GM23338 (cell line): Measurements from ENCODE around the gene RAD52. TPM values are rescaled to one million over a fixed set of nuclear protein-coding genes. Genes with fewer than 3 reads are reported as not detected.

Experiments
- ATAC-seq: fragments of 200-7000 bp; cut with Tn5 transposase; 3 replicates; pipeline ENCODE4 v1.9.1; 2020
- DNase-seq: peaks from one replicate; pipeline ENCODE4 v3.0.0-alpha.2; 2015; ENCODE audit warnings: low spot score
- H2AFZ ChIP-seq: fragments of 200-600 bp; sonication (generic); 2 replicates; pipeline ENCODE4 v1.8.0; 2016; ENCODE audit warnings: antibody characterized with exemption, mild to moderate bottlenecking, moderate library complexity
- H3F3A ChIP-seq: fragments of 200-600 bp; sonication (generic); replicated peaks from 2 replicates; pipeline ENCODE4 v1.8.0; 2017; ENCODE audit warnings: antibody characterized with exemption, mixed run types, low read depth
- H3K27ac ChIP-seq: fragments of 200-600 bp; sonication (generic); 2 replicates; pipeline ENCODE4 v1.6.1; 2016; ENCODE audit warnings: low read depth
- H3K27me3 ChIP-seq: fragments of 200-600 bp; sonication (generic); 2 replicates; pipeline ENCODE4 v1.8.0; 2016; ENCODE audit warnings: mild to moderate bottlenecking, mixed run types, moderate library complexity; ENCODE audit not compliant: insufficient read depth
- H3K36me3 ChIP-seq: fragments of 200-600 bp; sonication (generic); 2 replicates; pipeline ENCODE4 v1.8.0; 2016; ENCODE audit warnings: mild to moderate bottlenecking; ENCODE audit not compliant: insufficient read depth
- H3K4me1 ChIP-seq: fragments of 200-600 bp; sonication (generic); 2 replicates; pipeline ENCODE4 v1.8.0; 2016; ENCODE audit warnings: mild to moderate bottlenecking, moderate library complexity; ENCODE audit not compliant: insufficient read depth
- H3K4me2 ChIP-seq: fragments of 200-600 bp; sonication (generic); 2 replicates; pipeline ENCODE4 v1.7.1; 2017; ENCODE audit warnings: mixed run types
- H3K4me3 ChIP-seq: fragments of 200-600 bp; sonication (generic); 2 replicates; pipeline ENCODE4 v1.6.1; 2016; ENCODE audit warnings: mixed run types
- H3K79me2 ChIP-seq: fragments of 200-600 bp; sonication (generic); replicated peaks from 2 replicates; pipeline ENCODE4 v1.8.0; 2017; ENCODE audit warnings: mild to moderate bottlenecking; ENCODE audit not compliant: insufficient read depth
- H3K9me2 ChIP-seq: fragments of 200-600 bp; sonication (generic); 2 replicates; pipeline ENCODE4 v1.8.0; 2017; ENCODE audit not compliant: insufficient read depth
- H4K20me1 ChIP-seq: fragments of 200-600 bp; sonication (generic); replicated peaks from 2 replicates; pipeline ENCODE4 v1.8.0; 2017; ENCODE audit warnings: mild to moderate bottlenecking; ENCODE audit not compliant: insufficient read depth
- H3K27ac Mint-ChIP-seq: 2 replicates; pipeline ENCODE4 v1.8.0; 2020; ENCODE audit warnings: inconsistent platforms, mild to moderate bottlenecking, moderate library complexity, mixed read lengths
- H3K27me3 Mint-ChIP-seq: 3 replicates; pipeline ENCODE4 v1.8.0; 2022; ENCODE audit warnings: low read depth, mild to moderate bottlenecking, moderate library complexity, mixed read lengths, inconsistent platforms; ENCODE audit not compliant: insufficient read depth, poor library complexity
- H3K36me3 Mint-ChIP-seq: 3 replicates; pipeline ENCODE4 v1.8.0; 2021; ENCODE audit warnings: low read depth, mild to moderate bottlenecking, inconsistent platforms, moderate library complexity, mixed read lengths
- H3K4me1 Mint-ChIP-seq: 3 replicates; pipeline ENCODE4 v1.8.0; 2020; ENCODE audit warnings: mild to moderate bottlenecking, inconsistent platforms, mixed read lengths
- H3K4me3 Mint-ChIP-seq: 3 replicates; pipeline ENCODE4 v1.8.0; 2021; ENCODE audit warnings: moderate library complexity, mild to moderate bottlenecking, inconsistent platforms, mixed read lengths
- H3K9me3 Mint-ChIP-seq: 3 replicates; pipeline ENCODE4 v1.8.0; 2020; ENCODE audit warnings: moderate library complexity, mild to moderate bottlenecking, inconsistent platforms, mixed read lengths
- CREB1 ChIP-seq: fragments of 250-450 bp; sonication (Bioruptor Pico); IDR thresholded peaks from 2 replicates; pipeline ENCODE4 v1.5.0; 2020; ENCODE audit warnings: low read depth, mild to moderate bottlenecking, moderate library complexity
- EZH2phosphoT487 ChIP-seq: fragments of 200-600 bp; sonication (generic); IDR thresholded peaks from one replicate; pipeline ENCODE4 v1.8.1; 2018; ENCODE audit warnings: antibody characterized with exemption; ENCODE audit not compliant: unreplicated experiment
- JUNB ChIP-seq: IDR thresholded peaks from one replicate; pipeline ENCODE4 v1.6.1; 2016; ENCODE audit warnings: antibody characterized with exemption; ENCODE audit not compliant: unreplicated experiment
- NANOG ChIP-seq: IDR thresholded peaks from 2 replicates; pipeline ENCODE4 v1.6.1; 2016; ENCODE audit warnings: antibody characterized with exemption, borderline replicate concordance
- POLR2AphosphoS5 ChIP-seq: IDR thresholded peaks from 2 replicates; pipeline ENCODE4 v1.6.1; 2016; ENCODE audit warnings: antibody characterized with exemption, low read depth
- STAT1 ChIP-seq: IDR thresholded peaks from one replicate; pipeline ENCODE4 v1.6.1; 2016; ENCODE audit warnings: antibody characterized with exemption; ENCODE audit not compliant: unreplicated experiment
- ZNF331 ChIP-seq: fragments of 250-450 bp; sonication (Bioruptor Pico); IDR thresholded peaks from 2 replicates; pipeline ENCODE4 v1.5.0; 2020; ENCODE audit warnings: low read depth, mild to moderate bottlenecking, moderate library complexity
- polyA plus RNA-seq: library from polyadenylated mRNA; unstranded; fragments of >200 nt; fragmentation: Nextera tagmentation; extraction: Ambion mirVana; gene quantifications from 2 replicates; pipeline ENCODE4 v1.2.1, GENCODE V29; 2016
- total RNA-seq: library from RNA; depleted of rRNA; stranded (reverse); fragments of >200 nt; shearing (Covaris generic); gene quantifications from 2 replicates; pipeline ENCODE4 v1.2.3, GENCODE V29; 2014
- TF ChIP-seq, protein P1 (sequence below), 2 experiments: fragments of 200-600 bp in 1 of 2; sonication (generic) in 1 of 2; conservative IDR thresholded peaks; 2 replicates each; pipeline versions ENCODE4 v1.5.1 to v1.6.1; 2016 to 2017; ENCODE audit warnings: antibody characterized with exemption in 2 of 2, low read depth in 2 of 2, mild to moderate bottlenecking in 2 of 2, moderate library complexity in 1 of 2
- TF ChIP-seq, protein P2 (sequence below): IDR thresholded peaks from 2 replicates; pipeline ENCODE4 v1.6.1; 2016; ENCODE audit warnings: antibody characterized with exemption

The RAD52 gene
- total and polyA plus RNA-seq, 2 experiments from 2014 or later = 10.9 to 21.3 TPM

DNA sequence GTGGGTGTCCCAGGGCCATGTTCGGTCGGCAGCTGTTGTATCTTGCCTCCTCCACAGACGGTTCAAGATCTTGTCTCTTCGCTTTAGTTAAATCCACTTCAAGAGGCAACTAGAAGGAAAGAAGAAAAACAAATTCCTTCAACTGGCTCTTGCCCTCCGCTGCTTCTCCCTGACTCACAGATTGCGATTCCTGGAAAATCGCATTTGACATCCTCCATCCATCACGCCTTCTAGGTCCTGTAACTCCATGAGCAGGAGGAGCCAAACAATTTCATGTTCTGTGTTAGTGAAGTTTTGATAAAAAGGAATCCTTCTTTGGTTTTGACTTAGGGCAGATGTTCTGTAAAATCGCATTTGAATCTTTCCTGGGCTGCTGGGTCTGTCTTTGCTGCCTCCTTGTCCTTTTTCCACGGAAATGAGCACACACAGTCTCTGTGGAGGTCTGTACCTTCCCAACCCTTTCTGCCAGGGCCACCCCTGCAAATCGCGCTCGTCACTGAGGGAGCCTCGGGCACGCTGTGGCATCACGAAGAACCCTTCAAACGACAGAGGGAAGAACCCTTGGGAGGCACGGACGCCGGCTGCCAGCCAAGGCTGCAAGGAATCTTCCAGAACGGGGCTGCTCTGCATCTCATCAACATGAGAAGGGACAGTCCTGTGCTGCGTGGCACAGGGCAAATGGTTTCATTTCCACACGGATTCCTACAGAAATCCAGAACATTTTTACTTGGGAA lies 32.6 kb downstream of the RAD52 start (continued):
- TF ChIP-seq, protein P1, sequence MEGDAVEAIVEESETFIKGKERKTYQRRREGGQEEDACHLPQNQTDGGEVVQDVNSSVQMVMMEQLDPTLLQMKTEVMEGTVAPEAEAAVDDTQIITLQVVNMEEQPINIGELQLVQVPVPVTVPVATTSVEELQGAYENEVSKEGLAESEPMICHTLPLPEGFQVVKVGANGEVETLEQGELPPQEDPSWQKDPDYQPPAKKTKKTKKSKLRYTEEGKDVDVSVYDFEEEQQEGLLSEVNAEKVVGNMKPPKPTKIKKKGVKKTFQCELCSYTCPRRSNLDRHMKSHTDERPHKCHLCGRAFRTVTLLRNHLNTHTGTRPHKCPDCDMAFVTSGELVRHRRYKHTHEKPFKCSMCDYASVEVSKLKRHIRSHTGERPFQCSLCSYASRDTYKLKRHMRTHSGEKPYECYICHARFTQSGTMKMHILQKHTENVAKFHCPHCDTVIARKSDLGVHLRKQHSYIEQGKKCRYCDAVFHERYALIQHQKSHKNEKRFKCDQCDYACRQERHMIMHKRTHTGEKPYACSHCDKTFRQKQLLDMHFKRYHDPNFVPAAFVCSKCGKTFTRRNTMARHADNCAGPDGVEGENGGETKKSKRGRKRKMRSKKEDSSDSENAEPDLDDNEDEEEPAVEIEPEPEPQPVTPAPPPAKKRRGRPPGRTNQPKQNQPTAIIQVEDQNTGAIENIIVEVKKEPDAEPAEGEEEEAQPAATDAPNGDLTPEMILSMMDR (conservative IDR thresholded peaks at IDR 0.05; ENCODE audit: low read depth in 2 of 2) = no peak
- TF ChIP-seq, protein P2, sequence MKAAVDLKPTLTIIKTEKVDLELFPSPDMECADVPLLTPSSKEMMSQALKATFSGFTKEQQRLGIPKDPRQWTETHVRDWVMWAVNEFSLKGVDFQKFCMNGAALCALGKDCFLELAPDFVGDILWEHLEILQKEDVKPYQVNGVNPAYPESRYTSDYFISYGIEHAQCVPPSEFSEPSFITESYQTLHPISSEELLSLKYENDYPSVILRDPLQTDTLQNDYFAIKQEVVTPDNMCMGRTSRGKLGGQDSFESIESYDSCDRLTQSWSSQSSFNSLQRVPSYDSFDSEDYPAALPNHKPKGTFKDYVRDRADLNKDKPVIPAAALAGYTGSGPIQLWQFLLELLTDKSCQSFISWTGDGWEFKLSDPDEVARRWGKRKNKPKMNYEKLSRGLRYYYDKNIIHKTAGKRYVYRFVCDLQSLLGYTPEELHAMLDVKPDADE = no peak
- TF ChIP-seq NANOG (no peak), EZH2phosphoT487 (no peak), JUNB (no peak), CREB1 (CRISPR knock-in tag) (no peak)

DNA sequence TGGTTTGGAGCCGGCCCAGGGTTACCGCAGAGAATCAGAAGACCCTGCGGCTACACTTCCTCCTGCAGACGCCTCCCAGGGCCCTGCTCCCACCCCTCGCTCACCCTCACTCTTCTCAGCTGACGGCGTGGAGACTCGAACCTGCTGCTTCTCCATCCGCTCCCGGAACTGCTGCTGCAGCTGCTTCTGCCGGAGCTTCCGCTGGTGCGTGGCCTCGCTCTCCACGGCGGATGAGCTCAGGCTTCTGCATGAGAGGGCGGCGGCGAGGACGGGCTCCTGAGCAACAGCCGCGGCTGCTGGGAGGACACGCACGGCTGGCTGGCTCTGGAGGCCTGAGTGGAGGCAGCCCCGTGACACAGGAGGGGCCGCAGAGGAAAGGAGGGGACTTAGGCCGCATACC lies 33.3 kb downstream of the RAD52 start:
- DNase-seq (peak; percentile 10), ATAC-seq (peak; percentile 21; the same call in 2 of the 3 replicates)
- Histone ChIP-seq H4K20me1 (no peaks in the 10 kb centered on the region; the same call in 1 of the 2 replicates), H3K36me3 (peaks cover 34% of the 10 kb centered on the region), H3K4me3 (no peak overlapping the region), H2AFZ (no peak overlapping the region), H3K4me1 (peaks cover 6% of the 10 kb centered on the region), H3K27ac (peak overlapping the region; percentile 69; the same call in 1 of the 2 replicates), H3K4me2 (no peak overlapping the region), H3F3A (peaks cover 12% of the 10 kb centered on the region), H3K79me2 (no peaks in the 10 kb centered on the region), H3K9me2 (no peaks in the 10 kb centered on the region), H3K27me3 (no peaks in the 10 kb centered on the region)
- Mint-ChIP-seq H3K4me3 (no peak overlapping the region), H3K36me3 (peaks cover 90% of the 10 kb centered on the region), H3K4me1 (peaks cover 31% of the 10 kb centered on the region), H3K27me3 (peaks cover 4% of the 10 kb centered on the region), H3K9me3 (no peaks in the 10 kb centered on the region), H3K27ac (peak overlapping the region; percentile 77; the same call in 1 of the 2 replicates)
- TF ChIP-seq POLR2AphosphoS5 (no peak), EZH2phosphoT487 (no peak), ZNF331 (CRISPR knock-in tag) (no peak), STAT1 (no peak), NANOG (no peak), CREB1 (CRISPR knock-in tag) (no peak)
- TF ChIP-seq, protein P1 (conservative IDR thresholded peaks at IDR 0.05; ENCODE audit: low read depth in 2 of 2) = no peak
